Subcutaneous abdominal adipose tissue (tissue), 5 donors: ENCODE measurements around the gene CPXM2.

Experiments
- H3K27ac ChIP-seq: one replicate; pipeline ENCODE4 v1.7.0; 2013; ENCODE audit warnings: low read depth, mild to moderate bottlenecking, inconsistent platforms, low read length, moderate library complexity
- H3K27me3 ChIP-seq, 5 donors: one replicate each; pipeline ENCODE4 v1.7.0; 2013; ENCODE audit warnings: low read length in 5 of 5, inconsistent platforms in 1 of 5; ENCODE audit not compliant: control insufficient read depth in 5 of 5, insufficient read depth in 4 of 5
- H3K36me3 ChIP-seq, 5 donors: one replicate each; pipeline ENCODE4 v1.7.0; 2013; ENCODE audit warnings: low read length in 5 of 5; ENCODE audit not compliant: control insufficient read depth in 5 of 5, insufficient read depth in 5 of 5
- H3K4me1 ChIP-seq, 5 donors: one replicate each; pipeline ENCODE4 v1.7.0; 2013; ENCODE audit warnings: low read length in 5 of 5, mild to moderate bottlenecking in 3 of 5, moderate library complexity in 1 of 5; ENCODE audit not compliant: control insufficient read depth in 5 of 5, insufficient read depth in 5 of 5
- H3K4me3 ChIP-seq, 5 donors: one replicate each; pipeline ENCODE4 v1.7.0; 2013; ENCODE audit warnings: low read length in 5 of 5, low read depth in 1 of 5
- H3K9ac ChIP-seq, 5 donors: one replicate each; pipeline ENCODE4 v1.7.0; 2013; ENCODE audit warnings: low read length in 5 of 5, mild to moderate bottlenecking in 4 of 5, moderate library complexity in 3 of 5
- H3K9me3 ChIP-seq, 5 donors: one replicate each; pipeline ENCODE4 v1.7.0; 2013; ENCODE audit warnings: low read length in 5 of 5; ENCODE audit not compliant: control insufficient read depth in 5 of 5
- donor health status: healthy.
- donor health status: healthy.
- donor health status: healthy.
- donor health status: healthy.
- donor health status: healthy.

Gene CPXM2

DNA sequence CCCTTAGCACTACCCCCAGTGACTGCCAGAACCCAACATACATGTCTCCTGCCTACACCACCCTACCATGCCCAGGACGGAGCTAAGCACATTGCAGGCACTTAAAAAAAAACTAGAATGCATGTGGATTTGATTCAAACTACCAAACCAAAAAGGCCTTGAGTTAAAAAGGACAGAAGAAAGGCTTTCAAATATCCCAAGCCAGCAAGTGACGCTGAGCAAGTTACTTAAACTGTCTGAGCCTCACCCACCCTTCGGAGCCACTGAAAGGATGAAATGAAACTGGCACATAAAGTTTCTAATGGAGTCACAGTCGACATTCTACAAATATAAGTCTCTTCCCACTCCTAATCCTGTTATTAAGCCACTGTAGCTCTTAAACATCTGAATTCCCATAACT is 1.8 kb downstream of the CPXM2 start:
- Histone ChIP-seq H3K27me3 (peaks cover 0 to 11% (median 7%) of the 10 kb centered on the region in 5 donors), H3K9ac (no peak overlapping the region), H3K9me3 (no peaks in the 10 kb centered on the region), H3K27ac (no peak overlapping the region), H3K36me3 (no peaks in the 10 kb centered on the region), H3K4me1 (peaks cover 3 to 12% (median 9%) of the 10 kb centered on the region in 5 donors), H3K4me3 (peak overlapping the region in 1 of 5 donors; percentile 66)

DNA sequence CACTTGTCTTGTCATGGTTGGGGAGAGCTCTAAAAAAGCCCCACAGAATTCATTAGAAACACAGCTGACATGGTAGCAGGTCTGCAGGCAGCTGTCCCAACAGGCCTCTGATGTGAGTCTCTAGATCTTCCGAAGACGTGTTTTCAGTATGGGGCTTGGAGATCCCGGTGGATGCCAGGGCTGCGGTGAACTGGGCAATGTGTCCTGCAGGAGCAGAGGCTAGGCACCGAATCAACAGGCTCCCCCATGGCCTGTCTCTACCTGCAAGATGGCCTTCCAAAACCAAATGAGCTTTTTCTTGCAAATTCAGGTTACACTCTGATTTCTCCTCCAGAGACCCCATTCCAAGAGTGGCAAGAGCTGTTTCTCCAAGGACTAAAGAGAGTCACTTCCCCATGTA is 2.9 kb downstream of the CPXM2 start:
- Histone ChIP-seq H3K27ac (no peak overlapping the region), H3K4me1 (peaks cover 3 to 12% (median 9%) of the 10 kb centered on the region in 5 donors), H3K27me3 (peaks cover 0 to 11% (median 7%) of the 10 kb centered on the region in 5 donors), H3K9ac (no peak overlapping the region), H3K9me3 (no peaks in the 10 kb centered on the region), H3K4me3 (no peak overlapping the region), H3K36me3 (no peaks in the 10 kb centered on the region)

DNA sequence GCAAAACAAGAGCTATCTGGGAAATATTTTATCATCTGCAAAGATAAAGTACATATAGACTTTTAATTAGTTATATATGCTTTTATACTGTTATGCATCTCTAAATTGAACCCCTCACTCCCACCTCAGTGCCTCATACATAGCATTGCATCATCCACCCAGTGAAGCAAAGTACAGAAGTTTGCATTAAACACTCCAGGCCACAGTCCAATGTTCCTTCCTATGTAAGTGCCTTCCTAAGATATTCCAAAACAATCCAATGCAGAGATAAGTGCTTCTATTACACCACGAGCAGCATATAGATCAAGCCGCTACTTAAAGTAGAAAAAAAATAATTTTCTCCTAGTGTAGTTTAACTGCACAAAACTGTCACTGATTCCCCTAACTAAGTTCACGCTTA is 3.4 kb downstream of the CPXM2 start:
- Histone ChIP-seq H3K9ac (no peak overlapping the region), H3K4me1 (peaks cover 3 to 12% (median 9%) of the 10 kb centered on the region in 5 donors), H3K27ac (no peak overlapping the region), H3K36me3 (no peaks in the 10 kb centered on the region), H3K27me3 (peaks cover 0 to 11% (median 6%) of the 10 kb centered on the region in 5 donors), H3K4me3 (no peak overlapping the region), H3K9me3 (no peaks in the 10 kb centered on the region)

DNA sequence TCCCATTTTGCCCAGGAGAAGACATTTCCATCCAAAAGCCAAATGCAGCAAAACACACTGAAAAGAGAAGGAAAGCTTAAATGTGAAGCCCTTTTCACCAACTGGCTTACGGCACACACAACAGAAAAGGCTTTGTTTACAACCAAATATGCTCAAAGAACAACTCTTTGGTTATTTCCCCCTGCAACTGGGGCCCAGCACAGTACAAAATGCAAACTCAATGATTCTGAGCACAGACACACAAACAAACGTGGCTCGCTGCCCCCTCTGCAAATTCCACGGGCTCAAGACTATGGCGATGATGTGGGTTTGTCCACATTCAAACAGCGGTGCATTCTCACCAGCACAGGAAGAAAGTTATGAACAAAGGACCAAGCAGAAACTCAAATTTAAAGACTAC is 5.3 kb downstream of the CPXM2 start:
- Histone ChIP-seq H3K4me1 (peaks cover 3 to 13% (median 7%) of the 10 kb centered on the region in 5 donors), H3K27ac (no peak overlapping the region), H3K36me3 (no peaks in the 10 kb centered on the region)

DNA sequence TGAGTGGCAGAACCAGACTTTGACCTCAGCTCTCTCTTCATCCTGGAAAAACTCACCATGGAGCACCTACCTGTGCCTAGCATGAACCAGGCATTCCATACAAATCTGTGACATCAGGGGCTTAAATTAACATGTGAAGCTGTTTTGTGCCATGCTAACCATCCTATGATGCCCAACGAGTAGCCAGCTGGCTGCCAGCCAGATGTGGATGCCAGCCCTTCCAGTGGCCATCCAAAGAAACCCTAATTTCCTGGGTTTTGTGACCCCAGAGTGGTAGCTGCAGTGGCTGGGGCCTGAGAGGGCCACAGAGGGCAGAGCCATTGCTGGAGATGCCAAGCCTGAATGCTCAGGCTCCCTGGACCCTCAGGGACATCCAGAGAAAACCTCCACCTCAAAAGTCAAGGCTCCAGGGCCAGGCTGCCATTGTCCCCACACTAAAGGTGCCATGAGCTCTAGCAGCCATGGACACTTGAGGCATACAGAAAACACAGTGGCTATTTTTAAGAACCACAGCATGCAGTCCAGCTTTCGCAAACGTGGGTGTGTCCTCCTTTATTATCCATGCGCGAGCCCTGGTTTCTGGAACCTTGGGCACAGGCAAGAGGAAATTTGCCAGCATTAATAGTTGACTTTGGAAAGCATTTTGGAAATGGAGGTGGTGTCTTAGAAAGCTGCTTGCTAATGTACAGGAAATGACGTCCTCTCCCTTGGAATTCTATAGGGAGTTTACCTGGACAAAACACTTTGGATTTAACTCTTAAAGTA is 6.0 kb downstream of the CPXM2 start:
- Histone ChIP-seq H3K4me3 (no peak overlapping the region), H3K9ac (no peak overlapping the region), H3K27ac (no peak overlapping the region), H3K9me3 (no peaks in the 10 kb centered on the region), H3K27me3 (peaks cover 0 to 5% (median 0%) of the 10 kb centered on the region in 5 donors), H3K36me3 (no peaks in the 10 kb centered on the region), H3K4me1 (peaks cover 0 to 5% (median under 1%) of the 10 kb centered on the region in 5 donors)

More for the DNA sequence above, 5.3 kb downstream of the CPXM2 start:
- Histone ChIP-seq H3K9me3 (no peaks in the 10 kb centered on the region), H3K27me3 (peaks cover 0 to 11% (median 4%) of the 10 kb centered on the region in 5 donors), H3K4me3 (no peak overlapping the region), H3K9ac (no peak overlapping the region)

DNA sequence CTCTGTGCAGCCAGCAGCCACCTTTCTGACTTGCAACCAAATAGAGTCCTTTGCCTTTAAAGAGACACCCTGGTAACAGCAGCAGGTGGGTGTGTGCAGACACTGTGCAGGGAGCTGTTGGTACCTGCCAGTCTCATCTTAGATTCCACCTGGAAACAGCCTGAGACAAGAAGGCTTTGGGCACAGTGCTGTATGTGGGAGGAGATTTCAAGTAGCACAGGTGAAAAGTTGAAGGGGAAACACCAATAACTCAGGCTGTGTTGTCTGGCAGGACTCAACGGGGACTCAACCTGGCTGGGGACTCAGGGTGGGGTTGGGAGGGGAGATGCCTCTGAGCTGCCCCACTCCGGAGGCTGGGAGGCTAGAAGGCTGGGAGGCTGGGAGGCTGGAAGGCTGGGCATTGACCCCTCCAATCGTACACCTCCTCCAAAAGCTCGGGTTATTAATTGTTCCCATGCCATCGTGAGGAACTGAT is 6.7 kb downstream of the CPXM2 start:
- Histone ChIP-seq H3K9ac (no peak overlapping the region), H3K36me3 (no peaks in the 10 kb centered on the region), H3K4me3 (no peak overlapping the region), H3K9me3 (no peaks in the 10 kb centered on the region), H3K27ac (no peak overlapping the region), H3K4me1 (peaks cover 0 to 4% (median 0%) of the 10 kb centered on the region in 5 donors), H3K27me3 (peaks cover 0 to under 1% (median 0%) of the 10 kb centered on the region in 5 donors)

DNA sequence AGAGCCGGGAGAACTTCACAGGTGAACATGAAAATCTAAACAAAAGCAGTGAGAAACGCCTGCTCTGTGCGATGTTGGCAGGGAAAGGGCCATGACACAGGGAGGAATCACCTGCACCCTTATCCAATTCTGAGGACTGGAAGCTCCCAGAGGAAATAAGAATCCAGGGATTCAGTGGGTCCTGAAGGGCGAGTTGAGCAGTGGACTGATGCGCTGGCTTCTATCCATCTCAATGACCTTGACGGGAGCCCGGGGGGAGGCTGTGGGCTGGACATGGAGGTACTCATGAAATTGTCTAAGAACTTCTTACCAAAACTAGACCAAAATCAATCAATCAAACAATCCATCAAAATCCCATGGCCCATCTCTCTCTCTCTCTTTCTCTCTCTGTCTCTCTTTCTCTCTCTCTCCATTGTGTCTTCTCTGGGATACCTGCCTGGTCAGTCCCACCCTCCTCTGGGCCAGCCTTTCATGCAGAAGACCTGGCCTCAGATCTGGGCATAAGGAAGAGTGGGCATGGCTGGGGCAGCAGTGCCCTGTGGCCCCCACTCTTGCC is 7.2 kb downstream of the CPXM2 start:
- Histone ChIP-seq H3K4me3 (no peak overlapping the region), H3K9ac (no peak overlapping the region), H3K27me3 (no peaks in the 10 kb centered on the region), H3K9me3 (no peaks in the 10 kb centered on the region), H3K27ac (no peak overlapping the region), H3K4me1 (peaks cover 0 to 4% (median 0%) of the 10 kb centered on the region in 5 donors), H3K36me3 (no peaks in the 10 kb centered on the region)

DNA sequence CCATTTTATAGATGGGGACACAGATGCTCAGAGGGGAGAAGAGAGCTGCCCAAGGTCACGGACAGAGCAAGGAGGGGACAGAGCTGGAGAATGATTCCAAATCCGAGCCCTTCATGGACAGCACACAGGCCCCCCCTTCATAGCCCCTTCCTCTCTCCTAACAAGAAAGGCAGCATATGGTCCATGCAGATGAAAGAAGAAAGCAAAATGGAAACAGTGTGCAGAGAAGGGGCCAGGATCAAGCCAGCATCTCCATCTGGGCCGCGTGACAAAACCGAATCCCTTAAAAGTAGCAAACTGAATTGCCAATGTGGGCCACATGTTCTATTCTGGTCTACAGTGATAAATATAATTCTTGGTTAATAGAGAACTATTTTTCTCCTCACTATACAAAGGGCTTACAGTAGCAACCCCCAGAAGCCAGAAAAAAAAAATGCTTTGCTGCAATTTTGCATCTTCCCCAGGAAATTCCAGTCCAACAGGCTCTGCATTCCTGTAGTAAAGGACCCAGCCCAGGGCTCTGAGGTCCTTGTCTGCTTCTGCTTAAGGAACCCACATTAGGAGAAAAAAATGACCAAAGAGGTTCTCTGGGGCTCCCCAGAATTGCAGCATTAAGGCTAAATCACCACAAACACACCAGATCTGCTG is 7.8 kb downstream of the CPXM2 start:
- no peaks in the 10 kb centered on the region for H3K27me3 ChIP-seq
- H3K4me1 ChIP-seq, result peaks cover 0 to 4% (median 0%) of the 10 kb centered on the region in 5 donors
- H3K36me3 ChIP-seq, result no peaks in the 10 kb centered on the region
- H3K4me3 ChIP-seq, result no peak overlapping the region
- no peak overlapping the region for H3K9ac ChIP-seq
- no peaks in the 10 kb centered on the region for H3K9me3 ChIP-seq
- no peak overlapping the region for H3K27ac ChIP-seq

DNA sequence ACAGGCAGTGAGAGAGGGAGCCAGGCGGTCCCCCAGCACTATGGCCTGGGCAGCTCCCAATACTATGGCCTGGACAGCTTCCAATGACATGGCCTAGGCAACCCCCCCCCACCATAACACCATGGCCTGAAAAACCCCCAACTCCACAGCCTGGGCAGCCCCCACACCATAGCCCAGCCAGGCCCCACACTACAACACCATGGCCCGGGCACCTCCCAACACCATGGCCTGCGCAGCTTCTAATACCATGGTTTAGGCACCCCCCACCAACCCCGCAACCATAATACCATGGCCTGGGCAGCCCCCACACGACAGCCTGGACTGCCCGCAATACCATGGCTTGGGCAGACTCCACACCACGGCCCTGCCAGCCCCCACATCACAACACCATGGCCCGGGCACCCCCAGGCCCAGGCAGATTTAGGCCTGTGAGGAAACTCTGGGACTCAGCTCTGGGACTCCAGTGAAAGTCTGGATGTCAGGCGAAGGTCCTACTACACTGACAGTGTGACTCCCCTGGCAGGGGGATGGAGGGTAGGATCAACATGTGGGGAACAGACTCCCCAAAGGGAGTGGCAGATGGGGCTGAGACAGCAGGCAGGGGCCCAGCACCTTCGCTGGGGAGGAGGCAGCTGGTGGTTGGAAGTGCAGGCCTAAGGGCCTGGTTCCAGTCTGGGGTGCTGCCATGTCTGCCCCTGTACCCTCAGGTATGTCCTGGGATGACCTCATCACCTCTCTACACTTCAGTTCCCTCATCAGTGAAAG is 8.7 kb downstream of the CPXM2 start:
- Histone ChIP-seq H3K9ac (no peak overlapping the region), H3K27ac (peak overlapping the region; percentile 46), H3K27me3 (no peaks in the 10 kb centered on the region), H3K4me1 (peaks cover 0 to 4% (median 0%) of the 10 kb centered on the region in 5 donors), H3K36me3 (no peaks in the 10 kb centered on the region), H3K4me3 (no peak overlapping the region), H3K9me3 (no peaks in the 10 kb centered on the region)
